ENCODE measurements around the gene CFAP299.

DNA sequence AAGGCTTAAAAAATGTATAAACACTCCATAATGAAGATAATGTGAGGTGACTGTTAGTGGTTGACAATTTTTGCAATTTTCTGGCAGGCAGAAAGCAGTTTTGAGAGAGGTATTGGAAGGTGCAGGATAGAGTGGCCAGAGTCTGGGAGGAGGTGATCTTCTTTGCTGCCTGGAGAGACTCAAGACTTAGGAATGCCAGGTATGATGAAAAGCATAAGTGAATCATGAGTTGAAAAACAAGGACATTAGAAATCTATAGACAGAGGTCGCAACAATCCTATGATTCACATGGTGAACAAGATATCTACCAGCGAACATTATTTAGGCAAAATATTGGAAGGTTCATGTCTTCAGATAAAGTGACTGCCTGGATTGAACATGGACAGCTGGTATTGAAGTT lies 118.5 kb downstream of the CFAP299 start:
- TF ChIP-seq, protein P1, sequence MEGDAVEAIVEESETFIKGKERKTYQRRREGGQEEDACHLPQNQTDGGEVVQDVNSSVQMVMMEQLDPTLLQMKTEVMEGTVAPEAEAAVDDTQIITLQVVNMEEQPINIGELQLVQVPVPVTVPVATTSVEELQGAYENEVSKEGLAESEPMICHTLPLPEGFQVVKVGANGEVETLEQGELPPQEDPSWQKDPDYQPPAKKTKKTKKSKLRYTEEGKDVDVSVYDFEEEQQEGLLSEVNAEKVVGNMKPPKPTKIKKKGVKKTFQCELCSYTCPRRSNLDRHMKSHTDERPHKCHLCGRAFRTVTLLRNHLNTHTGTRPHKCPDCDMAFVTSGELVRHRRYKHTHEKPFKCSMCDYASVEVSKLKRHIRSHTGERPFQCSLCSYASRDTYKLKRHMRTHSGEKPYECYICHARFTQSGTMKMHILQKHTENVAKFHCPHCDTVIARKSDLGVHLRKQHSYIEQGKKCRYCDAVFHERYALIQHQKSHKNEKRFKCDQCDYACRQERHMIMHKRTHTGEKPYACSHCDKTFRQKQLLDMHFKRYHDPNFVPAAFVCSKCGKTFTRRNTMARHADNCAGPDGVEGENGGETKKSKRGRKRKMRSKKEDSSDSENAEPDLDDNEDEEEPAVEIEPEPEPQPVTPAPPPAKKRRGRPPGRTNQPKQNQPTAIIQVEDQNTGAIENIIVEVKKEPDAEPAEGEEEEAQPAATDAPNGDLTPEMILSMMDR (IDR thresholded peaks at IDR 0.05 in 8 of 11, conservative IDR thresholded peaks at IDR 0.05 in 3 of 11), result no peak
- no peak for TF ChIP-seq POLR2A (IDR thresholded peaks at IDR 0.05)
